ENCODE results near the gene ADAM12.
"Not testable (repeated sequence)": the region's sequence is repeated elsewhere in the genome, so short reads cannot be mapped to it uniquely, and the experiment has no call there.

The ADAM12 gene

GRCh38 chr10:125999694-126000093 is 388.6 kb downstream of the ADAM12 start:
- DNase-seq: no peak

GRCh38 chr10:125997586-125997985 is 390.7 kb downstream of the ADAM12 start:
- DNase-seq: no peak

- DNase-seq: no peak
These were observed 392.5 kb downstream of the ADAM12 start for GRCh38 chr10:125995726-125996304.

- no peak for DNase-seq
These were observed 393.7 kb downstream of the ADAM12 start for GRCh38 chr10:125994601-125995000.

DNA sequence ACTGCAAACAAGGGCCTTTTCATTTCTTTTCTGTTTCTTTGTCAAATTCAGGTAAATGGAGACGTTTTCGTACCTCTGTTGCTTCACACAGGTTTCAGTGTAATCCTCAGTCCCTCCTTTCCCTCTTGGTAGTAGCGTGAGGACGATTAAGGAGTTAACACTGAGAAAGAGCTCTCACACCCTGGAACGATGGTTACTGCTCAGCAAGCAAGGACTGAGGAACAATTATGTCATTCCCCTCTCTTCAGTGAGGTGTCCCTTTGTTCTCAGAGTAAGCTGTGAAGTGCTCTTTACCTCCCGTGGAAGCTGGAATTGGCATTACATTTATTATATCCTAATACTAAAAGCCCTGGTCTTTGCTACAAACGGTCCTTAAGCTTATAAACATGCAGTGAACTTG is 396.0 kb downstream of the ADAM12 start:
- DNase-seq: no peak

- DNase-seq: no peak
These were observed 396.9 kb downstream of the ADAM12 start for GRCh38 chr10:125991392-125991791.

DNA sequence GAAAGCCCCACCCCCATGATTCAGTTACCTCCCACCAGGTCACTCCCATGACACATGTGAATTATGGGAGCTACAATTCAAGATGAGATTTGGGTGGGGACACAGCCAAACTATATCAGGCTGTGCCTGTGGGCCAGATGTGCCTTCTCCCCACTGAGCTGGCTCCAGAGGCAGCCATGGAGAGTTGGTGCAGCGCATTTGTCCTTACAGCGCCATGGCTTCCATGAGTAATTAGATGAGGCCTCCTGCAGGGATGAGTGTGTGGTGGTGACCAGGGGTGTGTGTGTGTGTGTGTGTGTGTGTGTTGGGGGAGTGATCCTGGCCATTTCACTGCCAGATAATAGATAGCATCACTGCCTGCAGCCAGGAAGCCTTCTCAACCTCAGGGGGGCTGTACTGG is 397.3 kb downstream of the ADAM12 start:
- no peak for DNase-seq

DNA sequence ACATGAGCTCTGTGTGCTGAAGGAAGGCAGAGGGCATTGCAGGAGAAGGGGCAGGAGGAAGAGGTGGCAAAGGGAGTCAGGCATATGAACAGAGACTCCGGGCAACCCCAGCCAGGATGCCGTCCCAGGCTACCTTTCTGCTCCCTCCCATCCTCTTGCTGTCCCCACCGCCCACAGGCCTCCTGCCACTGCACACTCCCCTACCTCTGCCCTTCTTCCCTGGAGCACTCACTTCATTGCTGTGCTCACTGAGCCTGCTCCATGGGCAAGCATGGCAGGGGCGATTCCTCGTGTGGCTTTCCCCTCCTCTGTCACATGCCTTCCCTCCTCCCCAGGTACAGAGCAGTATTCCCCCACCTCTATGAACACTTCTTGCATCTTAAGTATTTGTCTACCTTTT is 398.5 kb downstream of the ADAM12 start:
- DNase-seq: no peak

GRCh38 chr10:125985557-125986240 is 402.6 kb downstream of the ADAM12 start:
- DNase-seq: no peak

DNA sequence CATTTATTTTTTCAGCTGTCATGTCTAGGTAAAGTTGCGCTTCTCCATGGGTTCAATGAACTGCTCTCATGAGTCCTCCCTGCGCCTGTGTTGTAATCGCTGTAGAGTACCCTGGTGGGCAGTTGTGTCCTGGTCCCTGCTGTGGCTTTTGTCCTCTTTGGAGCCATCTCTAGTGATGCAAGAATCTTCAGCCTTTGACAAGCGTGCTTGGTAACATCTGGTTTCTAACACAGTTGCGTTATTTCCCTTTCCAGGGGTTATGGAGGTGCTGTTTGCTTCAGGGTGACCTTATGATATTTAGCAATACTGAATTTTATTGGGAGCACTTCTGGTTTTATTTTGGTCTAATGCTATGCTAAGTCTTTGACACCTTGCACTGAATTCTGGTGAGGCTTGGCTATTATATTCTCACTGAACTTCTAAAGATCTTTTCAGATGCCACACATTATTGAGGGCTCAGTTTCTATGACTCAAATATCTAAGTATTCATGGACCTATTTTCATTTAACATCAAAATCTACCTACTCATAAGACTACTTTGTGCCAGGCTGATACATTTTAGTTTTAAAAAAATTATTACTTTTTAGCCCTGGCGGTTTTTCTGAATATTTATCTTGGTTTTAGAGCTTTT is 403.3 kb downstream of the ADAM12 start:
- no peak for DNase-seq

DNA sequence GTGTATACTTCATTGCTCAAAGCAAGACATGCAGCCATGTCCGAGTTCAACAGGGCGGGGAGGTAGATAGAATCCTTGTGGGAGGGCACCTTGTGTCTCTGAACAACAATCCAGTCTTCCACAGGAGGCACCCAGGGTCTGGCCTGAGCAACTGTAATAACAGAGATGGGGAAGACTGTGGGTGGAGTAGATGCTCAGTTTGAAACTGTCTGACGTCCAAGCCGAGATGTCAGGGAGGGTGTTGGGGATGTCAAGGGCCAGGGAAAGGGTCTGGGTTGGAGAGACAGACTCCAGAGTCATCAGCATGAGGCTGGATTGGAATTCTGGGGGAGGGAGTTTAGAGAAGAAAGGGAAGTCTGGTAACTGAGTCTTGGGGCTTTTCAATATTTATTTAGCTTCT is 403.9 kb downstream of the ADAM12 start:
- no peak for DNase-seq

DNA sequence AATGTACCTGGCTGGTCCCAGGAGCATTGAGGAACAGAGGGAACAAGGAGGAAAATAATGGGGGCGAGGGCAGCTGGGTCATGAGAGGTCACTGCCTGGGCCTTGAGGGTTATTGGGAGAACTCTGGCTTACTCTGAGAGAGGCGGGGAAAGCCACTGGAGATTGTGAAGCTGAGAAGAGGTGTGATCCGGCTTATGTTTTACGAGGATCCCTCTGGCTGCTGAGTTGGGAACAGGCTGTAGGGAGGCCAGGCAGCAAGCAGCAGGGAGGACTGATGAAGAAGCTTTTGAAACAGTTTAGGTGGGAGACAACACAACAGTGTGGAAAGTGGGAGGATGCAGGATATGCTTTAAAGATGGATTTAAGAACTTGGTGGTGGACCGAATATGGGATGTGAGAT is 404.6 kb downstream of the ADAM12 start:
- no peak for DNase-seq

DNA sequence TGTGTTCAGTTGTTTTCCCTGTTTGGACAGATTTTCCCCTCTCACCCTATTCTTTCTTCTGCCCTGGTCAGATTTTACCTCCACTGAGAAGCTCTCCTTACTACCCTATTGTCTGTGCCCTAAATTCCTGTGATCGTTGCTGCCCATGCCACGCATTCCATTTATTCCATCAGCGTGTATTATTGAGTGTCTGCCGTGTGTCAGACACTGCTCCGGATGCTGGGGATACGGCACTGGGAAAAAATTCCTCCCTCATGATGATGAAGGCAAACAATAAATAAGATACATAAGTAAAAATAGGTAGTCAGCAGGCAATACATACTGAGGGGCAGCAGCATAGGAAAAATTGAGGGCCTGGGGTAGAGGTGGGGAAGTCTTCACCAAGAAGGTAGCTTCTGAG is 405.1 kb downstream of the ADAM12 start:
- no peak for DNase-seq

- no peak for DNase-seq
These were observed 405.9 kb downstream of the ADAM12 start for GRCh38 chr10:125982260-125982948.

DNA sequence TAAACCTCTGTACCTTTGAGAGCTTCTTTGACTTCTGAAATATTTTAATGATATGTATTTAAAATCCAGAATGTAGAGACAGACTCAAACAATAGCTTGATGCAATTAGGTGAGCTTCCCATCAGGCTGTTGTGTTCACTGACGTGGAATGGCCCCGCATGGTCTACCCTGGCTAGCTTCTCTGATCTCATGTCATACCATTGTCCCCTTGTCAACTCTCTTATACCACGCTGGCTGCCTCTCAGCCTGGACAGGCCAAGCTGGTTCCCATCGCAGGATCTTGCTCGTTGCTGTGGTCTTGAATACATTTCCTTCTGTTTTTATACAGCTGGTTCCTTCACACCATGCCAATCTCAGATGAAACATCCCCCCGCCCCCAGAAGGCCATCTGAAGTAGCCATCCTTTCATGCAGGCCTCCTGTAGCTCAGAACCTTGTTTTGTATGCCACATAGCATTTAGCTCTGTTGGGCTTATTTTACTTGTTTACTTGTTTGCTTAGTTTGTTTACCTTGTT is 407.7 kb downstream of the ADAM12 start:
- no peak for DNase-seq

- DNase-seq: no peak
These were observed 408.3 kb downstream of the ADAM12 start for GRCh38 chr10:125979976-125980375.

GRCh38 chr10:125976960-125977605 is 411.2 kb downstream of the ADAM12 start:
- no peak for DNase-seq

DNA sequence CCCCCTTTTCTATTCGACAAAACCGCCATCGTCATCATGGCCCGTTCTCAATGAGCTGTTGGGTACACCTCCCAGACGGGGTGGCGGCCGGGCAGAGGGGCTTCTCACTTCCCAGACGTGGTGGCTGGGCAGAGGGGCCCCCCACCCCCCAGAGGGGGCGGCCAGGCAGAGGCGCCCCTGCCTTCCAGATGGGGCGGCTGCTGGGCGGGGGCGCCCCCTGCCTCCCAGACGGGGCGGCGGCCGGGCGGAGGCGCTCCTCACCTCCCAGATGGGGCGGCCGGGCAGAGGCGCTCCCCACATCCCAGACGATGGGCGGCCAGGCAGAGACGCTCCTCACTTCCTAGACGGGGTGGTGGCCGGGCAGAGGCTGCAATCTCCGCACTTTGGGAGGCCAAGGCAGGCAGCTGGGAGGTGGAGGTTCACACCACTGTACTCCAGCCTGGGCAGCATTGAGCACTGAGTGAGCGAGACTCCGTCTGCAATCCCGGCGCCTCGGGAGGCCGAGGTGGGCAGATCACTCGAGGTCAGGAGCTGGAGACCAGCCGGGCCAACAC is 418.1 kb downstream of the ADAM12 start:
- not testable (repeated sequence) for DNase-seq

DNA sequence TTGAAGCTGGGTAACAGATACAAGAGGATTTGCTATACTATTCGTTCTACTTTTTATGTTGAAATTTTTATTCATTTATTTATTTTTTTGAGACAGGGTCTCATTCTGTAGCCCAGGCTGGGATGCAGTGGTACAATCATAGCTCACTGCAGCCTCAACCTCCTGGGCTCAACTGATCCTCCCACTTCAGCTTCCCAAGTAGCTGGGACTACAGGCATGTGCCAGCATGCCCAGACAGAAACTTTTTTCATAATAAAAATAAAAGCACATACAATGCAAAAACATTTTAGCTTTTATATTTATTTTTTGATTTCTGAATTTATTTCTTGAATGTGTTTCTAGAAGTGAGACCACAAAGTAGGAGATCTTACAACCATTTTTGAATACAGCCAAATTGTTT is 420.7 kb downstream of the ADAM12 start:
- DNase-seq: no peak

- no peak for DNase-seq
These were observed 423.7 kb downstream of the ADAM12 start for GRCh38 chr10:125964558-125964957.

All from stimulated activated CD4-positive, alpha-beta T cell treated with anti-CD3 and anti-CD28 coated beads, Interleukin-4, amount 100 ng/mL, for 1 hour (primary cell).